Peyer's patch (tissue), 4 donors: ENCODE measurements around the gene KRT78. TPM values are rescaled to one million over a fixed set of nuclear protein-coding genes. Genes with fewer than 3 reads are reported as not detected.

Source experiments
- DNase-seq, 3 donors: peaks; one replicate each; pipeline ENCODE4 v3.0.0-alpha.2; 2017 to 2019
- H3K27ac ChIP-seq, 4 donors: fragments of 200-600 bp; sonication (generic); one replicate each; pipeline ENCODE4 v1.5.1; 2016 to 2019
- H3K27me3 ChIP-seq, 2 donors: fragments of 200-600 bp; sonication (generic); one replicate each; pipeline ENCODE4 v1.5.1; 2019
- H3K36me3 ChIP-seq, 3 donors: fragments of 200-600 bp; sonication (generic); one replicate each; pipeline ENCODE4 v1.5.1; 2016 to 2019
- H3K4me1 ChIP-seq, 4 donors: fragments of 200-600 bp; sonication (generic); one replicate each; pipeline ENCODE4 v1.5.1; 2016 to 2019
- H3K4me3 ChIP-seq, 4 donors: fragments of 200-600 bp; sonication (generic); 1 replicate in 3 of 4; 2 replicates in 1 of 4; pipeline ENCODE4 v1.5.1; 2016 to 2019; ENCODE audit warnings: mild to moderate bottlenecking in 1 of 4
- H3K9me3 ChIP-seq, 4 donors: fragments of 200-600 bp; sonication (generic); one replicate each; pipeline ENCODE4 v1.5.1; 2016 to 2019; ENCODE audit warnings: mild to moderate bottlenecking in 1 of 4
- CTCF ChIP-seq, 6 experiments: fragments of 450-650 bp in 4 of 6; fragments of 200-600 bp in 2 of 6; sonication (generic) in 1 of 6; IDR thresholded peaks; one replicate each; pipeline ENCODE4 v1.5.1; 2017 to 2019; ENCODE audit warnings: antibody characterized with exemption in 6 of 6, mild to moderate bottlenecking in 3 of 6, moderate library complexity in 1 of 6
- POLR2A ChIP-seq, 2 donors: fragments of 450-650 bp; IDR thresholded peaks; one replicate each; pipeline ENCODE4 v1.5.1; 2017; ENCODE audit warnings: antibody characterized with exemption in 2 of 2, mild to moderate bottlenecking in 2 of 2, moderate library complexity in 2 of 2
- total RNA-seq, 4 donors: library from RNA; depleted of rRNA; stranded (reverse); fragments of >200 nt; gene quantifications; one replicate each; pipeline ENCODE4 v1.1.0, GENCODE V29; 2016

Gene KRT78
- total RNA-seq: not detected

GRCh38 chr12:52848661-52849255 is at the start of gene KRT78:
KRT78 (minus strand) TSS chr12:52848994; CDS start chr12:52848930, 64 bp downstream.
- H3K27ac ChIP-seq: no peak within 1 kb of the TSS

GRCh38 chr12:52896190-52897100 is 47.7 kb upstream of the KRT78 start:
- H3K4me1 ChIP-seq: peaks cover 0 to 41% (median 3%) of the 10 kb centered on the region in 4 donors
- no peaks in the 10 kb centered on the region for H3K9me3 ChIP-seq
- H3K4me3 ChIP-seq: no peak overlapping the region
- no peaks in the 10 kb centered on the region for H3K27me3 ChIP-seq
- peaks cover 0 to 37% (median 0%) of the 10 kb centered on the region in 3 donors for H3K36me3 ChIP-seq
- peak in 2 of 3 donors; percentile 63 to 74 for DNase-seq
- H3K27ac ChIP-seq: peak overlapping the region in 3 of 4 donors; percentile 64 to 97 (median 93)
- no peak for TF ChIP-seq POLR2A (IDR thresholded peaks at IDR 0.05)
- no peak for TF ChIP-seq CTCF (IDR thresholded peaks at IDR 0.05)

More at GRCh38 chr12:52848661-52849255, at the start of gene KRT78:
- no peaks in the 10 kb centered on the region for H3K9me3 ChIP-seq
- TF ChIP-seq POLR2A (IDR thresholded peaks at IDR 0.05) (no peak), CTCF (IDR thresholded peaks at IDR 0.05) (no peak)
- H3K4me3 ChIP-seq: no peak within 1 kb of the TSS
- H3K36me3 ChIP-seq: no peaks in the 10 kb centered on the region
- no peaks in the 10 kb centered on the region for H3K4me1 ChIP-seq
- no peaks in the 10 kb centered on the region for H3K27me3 ChIP-seq
- DNase-seq: peak in 1 of 3 donors; percentile 31

- Histone ChIP-seq H3K4me1 (peaks cover 0 to 36% (median 3%) of the 10 kb centered on the region in 4 donors), H3K27me3 (no peaks in the 10 kb centered on the region), H3K36me3 (peaks cover 0 to 31% (median 0%) of the 10 kb centered on the region in 3 donors), H3K27ac (peak overlapping the region in 3 of 4 donors; percentile 53 to 97 (median 93)), H3K4me3 (no peak overlapping the region), H3K9me3 (no peaks in the 10 kb centered on the region)
- TF ChIP-seq POLR2A (IDR thresholded peaks at IDR 0.05) (no peak), CTCF (IDR thresholded peaks at IDR 0.05) (no peak)
- DNase-seq: peak in 1 of 3 donors; percentile 67
Observed at GRCh38 chr12:52895726-52896189, 47.0 kb upstream of the KRT78 start.

- Histone ChIP-seq H3K36me3 (peaks cover 0 to 8% (median 0%) of the 10 kb centered on the region in 3 donors), H3K27ac (no peak overlapping the region), H3K4me3 (no peak overlapping the region), H3K9me3 (no peaks in the 10 kb centered on the region), H3K27me3 (no peaks in the 10 kb centered on the region), H3K4me1 (peaks cover 0 to 16% (median 3%) of the 10 kb centered on the region in 4 donors)
- no peak for DNase-seq
- TF ChIP-seq CTCF (IDR thresholded peaks at IDR 0.05): no peak
- no peak for TF ChIP-seq POLR2A (IDR thresholded peaks at IDR 0.05)
Observed at GRCh38 chr12:52892974-52893373, 44.2 kb upstream of the KRT78 start.

- TF ChIP-seq POLR2A (IDR thresholded peaks at IDR 0.05): no peak
- H3K4me3 ChIP-seq: no peak overlapping the region
- no peak for DNase-seq
- no peaks in the 10 kb centered on the region for H3K9me3 ChIP-seq
- H3K27ac ChIP-seq: no peak overlapping the region
- H3K4me1 ChIP-seq: peaks cover 0 to 9% (median 3%) of the 10 kb centered on the region in 4 donors
- no peaks in the 10 kb centered on the region for H3K27me3 ChIP-seq
- peaks cover 0 to 3% (median 0%) of the 10 kb centered on the region in 3 donors for H3K36me3 ChIP-seq
Observed at GRCh38 chr12:52892207-52892852, 43.5 kb upstream of the KRT78 start.
